Lower leg skin (tissue), 3 donors: ENCODE data around the gene CHD5.

Source experiments
- POLR2A ChIP-seq, 2 donors: fragments of 450-650 bp; IDR thresholded peaks; one replicate each; pipeline ENCODE4 v1.6.1; 2016 to 2017; ENCODE audit warnings: antibody characterized with exemption in 2 of 2, mild to moderate bottlenecking in 1 of 2, moderate library complexity in 1 of 2
- TF ChIP-seq, protein P1 (sequence below), 3 donors: fragments of 450-650 bp; IDR thresholded peaks; one replicate each; pipeline ENCODE4 v1.5.1; 2016; ENCODE audit warnings: antibody characterized with exemption in 3 of 3, mild to moderate bottlenecking in 3 of 3, moderate library complexity in 2 of 3

DNA sequence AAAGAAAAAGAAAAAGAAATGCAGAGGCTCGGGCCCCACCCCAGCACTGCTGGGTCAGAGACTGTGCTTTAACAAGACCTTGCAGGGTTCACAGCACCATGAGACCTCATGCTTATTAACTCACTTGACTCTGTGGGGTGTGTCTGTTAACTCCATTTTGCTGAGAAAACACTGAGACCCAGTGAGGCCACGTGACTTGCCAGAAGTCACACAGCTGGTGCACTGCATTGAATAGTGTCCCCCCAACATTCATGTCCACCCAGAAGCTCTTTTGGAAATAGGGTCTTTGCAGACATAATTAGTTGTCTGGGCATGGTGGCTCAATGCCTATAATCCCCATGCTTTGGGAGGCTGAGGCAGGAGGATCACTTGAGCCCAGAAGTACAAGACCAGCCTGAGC is 39.7 kb downstream of the CHD5 start:
- TF ChIP-seq, protein P1, sequence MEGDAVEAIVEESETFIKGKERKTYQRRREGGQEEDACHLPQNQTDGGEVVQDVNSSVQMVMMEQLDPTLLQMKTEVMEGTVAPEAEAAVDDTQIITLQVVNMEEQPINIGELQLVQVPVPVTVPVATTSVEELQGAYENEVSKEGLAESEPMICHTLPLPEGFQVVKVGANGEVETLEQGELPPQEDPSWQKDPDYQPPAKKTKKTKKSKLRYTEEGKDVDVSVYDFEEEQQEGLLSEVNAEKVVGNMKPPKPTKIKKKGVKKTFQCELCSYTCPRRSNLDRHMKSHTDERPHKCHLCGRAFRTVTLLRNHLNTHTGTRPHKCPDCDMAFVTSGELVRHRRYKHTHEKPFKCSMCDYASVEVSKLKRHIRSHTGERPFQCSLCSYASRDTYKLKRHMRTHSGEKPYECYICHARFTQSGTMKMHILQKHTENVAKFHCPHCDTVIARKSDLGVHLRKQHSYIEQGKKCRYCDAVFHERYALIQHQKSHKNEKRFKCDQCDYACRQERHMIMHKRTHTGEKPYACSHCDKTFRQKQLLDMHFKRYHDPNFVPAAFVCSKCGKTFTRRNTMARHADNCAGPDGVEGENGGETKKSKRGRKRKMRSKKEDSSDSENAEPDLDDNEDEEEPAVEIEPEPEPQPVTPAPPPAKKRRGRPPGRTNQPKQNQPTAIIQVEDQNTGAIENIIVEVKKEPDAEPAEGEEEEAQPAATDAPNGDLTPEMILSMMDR (IDR thresholded peaks at IDR 0.05) = no peak
- TF ChIP-seq POLR2A (IDR thresholded peaks at IDR 0.05) = no peak
